Loucy (cell line): ENCODE results near the gene TNFRSF13B.

Experiments
- H2AFZ ChIP-seq: fragments of 200-600 bp; sonication (generic); 2 replicates; pipeline ENCODE4 v1.6.0; 2016; ENCODE audit warnings: antibody characterized with exemption, mild to moderate bottlenecking, low read length, moderate library complexity
- H3F3A ChIP-seq: fragments of 200-600 bp; 2 replicates; pipeline ENCODE4 v1.6.0; 2016; ENCODE audit warnings: antibody characterized with exemption, low read depth, mild to moderate bottlenecking
- H3K27me3 ChIP-seq: fragments of 200-600 bp; sonication (generic); 2 replicates; pipeline ENCODE4 v1.6.1; 2014; ENCODE audit warnings: low read length, mild to moderate bottlenecking; ENCODE audit not compliant: insufficient read depth, poor library complexity, severe bottlenecking
- H3K36me3 ChIP-seq: fragments of 200-600 bp; sonication (generic); 2 replicates; pipeline ENCODE4 v1.6.1; 2016; ENCODE audit warnings: low read length; ENCODE audit not compliant: insufficient read depth
- H3K4me1 ChIP-seq: fragments of 200-600 bp; sonication (generic); 2 replicates; pipeline ENCODE4 v1.5.1; 2014; ENCODE audit warnings: low read length, mild to moderate bottlenecking; ENCODE audit not compliant: insufficient read depth, poor library complexity, severe bottlenecking
- H3K4me2 ChIP-seq: fragments of 200-600 bp; sonication (generic); 2 replicates; pipeline ENCODE4 v1.6.0; 2014; ENCODE audit warnings: antibody characterized with exemption, low read length, low read depth, mild to moderate bottlenecking; ENCODE audit not compliant: poor library complexity, severe bottlenecking
- H3K4me3 ChIP-seq: fragments of 200-600 bp; sonication (generic); 2 replicates; pipeline ENCODE4 v1.5.1; 2014; ENCODE audit warnings: low read length, mild to moderate bottlenecking, mixed read lengths; ENCODE audit not compliant: poor library complexity, severe bottlenecking
- H3K79me2 ChIP-seq: fragments of 200-600 bp; sonication (generic); 2 replicates; pipeline ENCODE4 v1.6.1; 2014; ENCODE audit warnings: low read length; ENCODE audit not compliant: insufficient read depth
- H3K9ac ChIP-seq: fragments of 200-600 bp; sonication (generic); 2 replicates; pipeline ENCODE4 v1.6.0; 2014; ENCODE audit warnings: mild to moderate bottlenecking, low read depth, low read length, moderate library complexity; ENCODE audit not compliant: poor library complexity, severe bottlenecking
- H3K9me2 ChIP-seq: fragments of 200-600 bp; sonication (generic); replicated peaks from 2 replicates; pipeline ENCODE4 v1.6.1; 2016; ENCODE audit warnings: low read depth, low read length, mixed read lengths
- H3K9me3 ChIP-seq: fragments of 200-600 bp; sonication (generic); 2 replicates; pipeline ENCODE4 v1.6.1; 2014; ENCODE audit warnings: mild to moderate bottlenecking, antibody characterized with exemption, low read length, low read depth; ENCODE audit not compliant: insufficient read depth
- H4K20me1 ChIP-seq: fragments of 200-600 bp; sonication (generic); 2 replicates; pipeline ENCODE4 v1.6.0; 2014; ENCODE audit warnings: antibody characterized with exemption, low read length, mild to moderate bottlenecking; ENCODE audit not compliant: insufficient read depth, poor library complexity, severe bottlenecking
- CTCF ChIP-seq: fragments of 200-600 bp; sonication (generic); conservative IDR thresholded peaks from 2 replicates; pipeline ENCODE4 v1.5.1; 2014; ENCODE audit warnings: mild to moderate bottlenecking, antibody characterized with exemption, low read length
- EZH2phosphoT487 ChIP-seq: fragments of 200-600 bp; IDR thresholded peaks from 2 replicates; pipeline ENCODE4 v1.6.1; 2018; ENCODE audit warnings: antibody characterized with exemption, mild to moderate bottlenecking, moderate library complexity, borderline replicate concordance

The TNFRSF13B gene

GRCh38 chr17:16947470-16947869, 24.4 kb downstream of the TNFRSF13B start:
- Histone ChIP-seq H3K27me3 (no peaks in the 10 kb centered on the region), H3K36me3 (no peaks in the 10 kb centered on the region), H3K4me2 (no peak overlapping the region), H3K4me3 (no peak overlapping the region), H3K9me2 (no peaks in the 10 kb centered on the region), H3K4me1 (no peaks in the 10 kb centered on the region), H4K20me1 (no peaks in the 10 kb centered on the region), H2AFZ (no peak overlapping the region), H3K9me3 (no peaks in the 10 kb centered on the region), H3K9ac (no peak overlapping the region), H3F3A (no peaks in the 10 kb centered on the region), H3K79me2 (no peaks in the 10 kb centered on the region)
- TF ChIP-seq EZH2phosphoT487 (no peak), CTCF (no peak)

GRCh38 chr17:16945663-16946218, 26.2 kb downstream of the TNFRSF13B start:
- Histone ChIP-seq H4K20me1 (no peaks in the 10 kb centered on the region), H3K4me1 (no peaks in the 10 kb centered on the region), H3K36me3 (no peaks in the 10 kb centered on the region), H3K4me3 (no peak overlapping the region), H3K9me3 (no peaks in the 10 kb centered on the region), H3K9ac (no peak overlapping the region), H3K4me2 (no peak overlapping the region), H3K27me3 (no peaks in the 10 kb centered on the region), H3F3A (no peaks in the 10 kb centered on the region), H3K79me2 (no peaks in the 10 kb centered on the region), H2AFZ (0 out of 2 replicates have a peak overlapping the region, but pooled peaks have one; percentile 46), H3K9me2 (no peaks in the 10 kb centered on the region)
- TF ChIP-seq EZH2phosphoT487 (no peak), CTCF (peak; percentile 47)

- no peaks in the 10 kb centered on the region for H3K79me2 ChIP-seq
- no peaks in the 10 kb centered on the region for H3K9me2 ChIP-seq
- H3K9ac ChIP-seq: no peak overlapping the region
- no peaks in the 10 kb centered on the region for H3K36me3 ChIP-seq
- no peaks in the 10 kb centered on the region for H3K27me3 ChIP-seq
- TF ChIP-seq CTCF (no peak), EZH2phosphoT487 (no peak)
- no peak overlapping the region for H2AFZ ChIP-seq
- H3K4me3 ChIP-seq: no peak overlapping the region
- no peaks in the 10 kb centered on the region for H3K9me3 ChIP-seq
- no peaks in the 10 kb centered on the region for H3K4me1 ChIP-seq
- H3K4me2 ChIP-seq: no peak overlapping the region
- no peaks in the 10 kb centered on the region for H3F3A ChIP-seq
- H4K20me1 ChIP-seq: no peaks in the 10 kb centered on the region
These were observed 26.8 kb downstream of the TNFRSF13B start for GRCh38 chr17:16945136-16945482.
